Esophagus squamous epithelium (tissue), 4 donors: ENCODE data around the gene GADD45A.

Experiments
- CTCF ChIP-seq, 6 experiments: fragments of 450-650 bp in 4 of 6; fragments of 200-600 bp in 2 of 6; sonication (generic) in 2 of 6; IDR thresholded peaks; one replicate each; pipeline ENCODE4 v1.5.1; 2016 to 2019; ENCODE audit warnings: antibody characterized with exemption in 6 of 6, mild to moderate bottlenecking in 4 of 6, moderate library complexity in 4 of 6
- POLR2A ChIP-seq, 4 donors: fragments of 450-650 bp; IDR thresholded peaks; one replicate each; pipeline ENCODE4 v1.6.1; 2017; ENCODE audit warnings: antibody characterized with exemption in 4 of 4, mild to moderate bottlenecking in 4 of 4, moderate library complexity in 3 of 4

DNA sequence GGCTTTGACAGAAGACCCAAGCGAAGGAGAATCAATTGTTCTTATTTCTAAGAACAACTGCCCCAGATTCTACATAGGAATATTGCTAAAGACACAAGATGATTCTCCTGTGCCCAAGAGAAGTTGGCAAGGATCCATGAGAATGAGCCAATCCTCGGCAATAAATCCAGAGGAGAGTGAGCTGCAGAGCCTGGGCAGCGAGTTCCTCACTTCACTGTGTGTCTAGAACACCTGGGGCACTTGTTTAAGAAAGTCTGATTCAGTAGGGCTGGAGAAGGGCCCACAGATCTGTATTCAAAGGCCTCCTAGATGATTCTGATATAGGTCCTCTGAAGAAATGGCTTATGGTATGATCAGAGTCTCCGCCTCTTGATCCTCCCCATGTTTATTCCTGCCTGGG is 31.8 kb downstream of the GADD45A start:
- TF ChIP-seq CTCF (IDR thresholded peaks at IDR 0.05) (no peak), POLR2A (IDR thresholded peaks at IDR 0.05) (no peak)
